ENCODE measurements around the gene C1QL2.

C1QL2 gene

DNA sequence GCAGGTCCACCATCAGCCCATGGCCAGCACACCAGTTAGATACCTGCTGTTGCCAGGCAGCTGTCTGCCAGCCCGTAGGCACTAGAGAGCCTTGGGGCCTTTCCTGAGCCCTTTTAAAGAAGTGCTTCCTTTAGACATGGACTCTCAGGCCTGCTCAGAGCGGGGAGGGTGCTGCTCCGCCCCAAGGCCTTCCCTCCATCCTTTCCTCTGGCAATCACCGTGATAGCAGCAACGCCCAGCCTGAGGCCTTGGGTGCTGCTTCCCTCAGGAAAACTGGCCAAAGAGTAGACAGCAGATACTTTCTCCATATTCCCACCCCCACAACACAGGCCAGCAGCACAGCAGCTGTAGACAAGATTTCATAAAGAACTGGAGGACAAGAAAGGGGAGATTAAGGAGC lies 22.3 kb upstream of the C1QL2 start:
- no peak for DNase-seq (ENCODE audit: low read depth, low spot score)
- no peak overlapping the region for H3K27ac ChIP-seq

DNA sequence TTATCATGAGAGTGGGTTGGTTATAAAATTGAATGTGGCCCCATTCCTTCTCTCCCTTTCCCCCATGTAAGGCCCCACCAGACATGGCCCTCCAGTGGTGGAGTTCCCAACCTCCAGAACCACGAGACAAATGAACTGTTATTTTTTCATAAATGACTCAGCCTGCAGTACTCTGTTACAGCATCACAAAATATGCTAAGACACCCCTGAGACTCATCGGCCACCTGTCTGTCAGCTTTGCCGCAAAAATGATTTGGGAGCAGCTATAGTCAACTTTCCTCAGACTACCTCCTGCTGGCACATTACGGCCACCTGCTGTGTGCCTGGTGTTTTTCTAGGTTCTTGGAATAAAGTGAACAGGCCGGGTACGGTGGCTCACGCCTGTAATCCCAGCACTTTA lies 21.4 kb upstream of the C1QL2 start:
- DNase-seq (ENCODE audit: low read depth, low spot score): no peak
- no peak overlapping the region for H3K27ac ChIP-seq

DNA sequence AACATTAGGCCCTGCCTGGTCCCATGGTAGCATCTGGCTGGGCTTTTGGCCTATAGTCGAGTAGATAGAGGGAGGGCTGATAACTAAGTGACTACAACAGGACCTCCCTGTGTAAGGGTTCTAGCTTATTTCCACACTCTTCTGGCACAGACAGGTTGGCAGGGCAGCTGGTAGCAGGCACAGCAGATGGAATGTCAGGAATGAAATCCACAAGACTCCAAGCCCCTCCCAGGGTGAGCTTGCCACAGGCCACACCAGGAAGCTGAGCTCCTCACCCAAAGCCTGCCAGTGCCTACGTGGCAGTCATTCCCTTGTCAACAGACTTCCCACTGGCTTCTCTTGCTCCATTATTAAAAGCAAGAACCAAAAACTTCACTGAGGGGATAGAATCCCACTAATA lies 20.7 kb upstream of the C1QL2 start:
- no peak overlapping the region for H3K27ac ChIP-seq
- no peak for DNase-seq (ENCODE audit: low read depth, low spot score)

DNA sequence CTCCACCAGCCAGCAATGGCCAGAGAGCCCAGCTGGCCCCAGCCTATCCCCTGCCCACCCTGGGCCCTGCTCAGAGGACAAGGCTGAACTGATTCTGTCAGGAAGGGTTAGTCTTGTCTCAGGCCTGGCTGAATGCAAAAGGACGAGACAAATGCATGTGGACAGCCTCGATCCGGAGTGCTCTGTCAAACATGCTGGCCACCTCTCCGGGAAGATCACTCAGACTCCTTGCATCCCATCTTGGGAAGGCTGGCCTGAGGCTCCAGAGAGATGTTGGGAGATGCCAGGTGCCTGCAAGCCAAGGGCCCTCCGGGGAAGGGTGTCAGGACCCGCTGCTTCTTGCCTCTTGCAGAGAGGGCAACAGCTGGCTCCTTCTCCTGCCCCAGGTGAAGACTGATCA lies 20.2 kb upstream of the C1QL2 start:
- H3K27ac ChIP-seq: no peak overlapping the region
- DNase-seq (ENCODE audit: low read depth, low spot score): no peak

DNA sequence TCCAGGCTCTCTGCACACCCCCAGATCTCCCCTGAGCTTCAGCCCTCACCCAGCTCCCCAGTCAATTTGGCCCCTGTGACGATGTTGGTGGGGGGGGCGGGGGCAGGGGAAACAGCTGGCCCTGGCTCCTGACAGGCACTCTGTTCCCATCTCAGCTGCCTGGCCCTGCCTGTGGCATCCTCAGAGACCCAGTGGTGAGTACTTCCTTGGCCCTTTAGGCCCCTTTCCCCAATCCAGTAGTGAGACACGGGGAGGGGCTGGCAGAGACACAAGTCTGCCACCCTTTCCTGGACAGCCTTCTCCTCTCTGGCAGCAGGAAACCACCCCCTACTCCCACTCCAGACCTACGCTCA lies 19.3 kb upstream of the C1QL2 start:
- DNase-seq (ENCODE audit: low read depth, low spot score): no peak
- no peak overlapping the region for H3K27ac ChIP-seq

DNA sequence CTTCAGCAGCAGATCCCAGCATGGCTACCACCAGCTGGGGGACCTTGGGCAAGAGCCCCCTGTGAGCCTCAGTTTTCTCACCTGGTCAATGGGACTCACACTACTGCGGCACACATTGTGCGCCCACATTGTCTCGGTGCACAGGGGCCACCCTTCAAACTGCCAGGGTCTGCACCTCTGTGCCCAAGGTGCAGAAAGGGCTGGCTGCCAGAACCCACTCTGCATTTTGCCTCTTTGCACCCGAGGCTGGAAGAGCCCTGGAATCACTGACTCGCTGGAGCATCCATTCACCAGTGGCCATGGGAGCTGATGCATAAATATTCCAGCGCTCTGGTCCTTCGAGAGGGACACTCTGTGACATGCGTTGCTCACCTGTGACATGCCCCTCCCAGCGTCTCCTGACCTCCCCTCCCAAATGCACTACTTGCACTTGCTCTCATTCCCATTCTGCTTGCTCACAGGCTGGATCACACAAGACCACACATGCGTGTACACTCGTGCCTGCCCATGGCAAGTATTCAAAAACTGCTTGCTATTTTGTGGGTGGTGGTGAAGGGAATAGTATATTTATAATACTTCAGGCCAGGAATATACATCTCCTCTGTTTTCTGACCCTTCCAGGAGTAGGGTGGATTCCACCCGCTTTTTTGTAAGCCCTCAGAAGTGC lies 18.8 kb upstream of the C1QL2 start:
- no peak overlapping the region for H3K27ac ChIP-seq
- no peak for DNase-seq (ENCODE audit: low read depth, low spot score)

DNA sequence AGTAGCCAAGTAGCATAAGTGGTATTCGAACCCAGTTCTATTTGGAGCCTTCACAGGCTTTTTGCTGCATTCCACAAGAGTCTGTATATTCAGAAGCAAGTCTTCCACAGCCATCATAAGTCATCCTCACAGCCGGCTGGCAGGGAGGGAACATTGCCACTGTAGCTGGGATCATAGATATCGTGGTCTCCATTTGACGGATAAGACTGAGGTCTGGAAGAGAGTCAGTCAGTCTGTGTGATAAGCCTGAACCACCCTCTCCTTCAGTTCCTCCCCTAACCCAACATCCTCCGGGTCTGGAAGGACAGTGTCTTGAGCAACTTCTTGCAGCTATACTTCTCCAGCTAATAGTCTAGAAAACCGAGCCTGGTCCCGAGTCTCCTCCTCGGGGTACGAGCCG lies 17.0 kb upstream of the C1QL2 start:
- H3K27ac ChIP-seq: no peak overlapping the region
- DNase-seq (ENCODE audit: low read depth, low spot score): no peak

DNA sequence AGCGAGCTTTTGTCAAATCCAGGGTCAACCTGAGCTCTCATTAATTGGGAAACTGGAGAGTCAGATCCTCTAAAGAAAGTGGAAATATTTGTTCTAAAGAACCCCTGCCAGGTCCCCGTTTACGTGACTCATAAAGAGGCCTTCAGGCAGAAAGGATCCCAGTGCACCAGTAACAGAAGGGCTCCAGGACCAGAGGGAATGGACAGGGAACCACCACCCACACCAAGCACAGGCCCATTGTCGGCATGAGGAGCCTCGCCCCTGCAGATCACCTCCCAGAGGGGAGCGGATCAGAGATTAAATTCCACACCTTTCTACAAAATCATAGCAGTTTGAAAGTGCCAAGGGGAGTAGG lies 16.4 kb upstream of the C1QL2 start:
- no peak for DNase-seq (ENCODE audit: low read depth, low spot score)
- no peak overlapping the region for H3K27ac ChIP-seq

DNA sequence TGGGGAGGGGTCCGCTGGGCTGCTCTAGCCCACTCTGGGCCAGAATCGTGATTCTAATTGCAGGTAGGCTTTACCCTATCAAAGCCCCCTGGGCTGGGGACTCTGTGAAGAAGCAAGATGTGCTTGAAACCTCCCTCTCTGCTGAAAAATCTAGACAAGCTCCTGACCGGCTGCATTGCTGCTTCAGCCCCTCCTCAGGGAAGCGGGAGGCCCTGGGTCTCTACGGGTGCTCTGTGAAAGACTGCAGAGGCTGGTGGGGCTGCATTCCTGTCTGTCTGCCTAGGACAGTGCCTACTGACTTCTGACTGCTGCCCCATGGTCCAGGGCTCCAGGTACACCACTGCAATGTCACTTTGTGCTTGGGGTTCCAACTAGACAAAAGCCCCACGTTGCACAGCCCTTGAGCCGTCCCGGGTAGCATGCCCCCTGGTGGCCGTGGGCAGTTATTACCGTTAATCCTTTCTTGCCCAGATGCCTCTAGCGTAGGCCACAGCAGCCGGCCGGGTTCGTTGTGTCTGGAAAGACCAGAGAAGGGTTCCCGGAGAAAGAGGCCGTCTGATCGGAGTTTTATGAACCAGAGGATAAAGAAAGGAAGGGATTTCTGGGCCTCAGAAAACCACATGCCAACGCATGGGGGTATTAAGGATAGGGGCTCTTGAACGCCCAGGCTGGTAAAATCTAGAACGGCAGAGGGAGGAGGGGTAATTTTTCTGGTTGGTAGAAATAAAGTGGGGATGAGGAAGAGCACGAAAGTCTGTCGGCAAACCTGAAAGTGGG lies 15.9 kb upstream of the C1QL2 start:
- no peak overlapping the region for H3K27ac ChIP-seq
- DNase-seq (ENCODE audit: low read depth, low spot score): no peak

DNA sequence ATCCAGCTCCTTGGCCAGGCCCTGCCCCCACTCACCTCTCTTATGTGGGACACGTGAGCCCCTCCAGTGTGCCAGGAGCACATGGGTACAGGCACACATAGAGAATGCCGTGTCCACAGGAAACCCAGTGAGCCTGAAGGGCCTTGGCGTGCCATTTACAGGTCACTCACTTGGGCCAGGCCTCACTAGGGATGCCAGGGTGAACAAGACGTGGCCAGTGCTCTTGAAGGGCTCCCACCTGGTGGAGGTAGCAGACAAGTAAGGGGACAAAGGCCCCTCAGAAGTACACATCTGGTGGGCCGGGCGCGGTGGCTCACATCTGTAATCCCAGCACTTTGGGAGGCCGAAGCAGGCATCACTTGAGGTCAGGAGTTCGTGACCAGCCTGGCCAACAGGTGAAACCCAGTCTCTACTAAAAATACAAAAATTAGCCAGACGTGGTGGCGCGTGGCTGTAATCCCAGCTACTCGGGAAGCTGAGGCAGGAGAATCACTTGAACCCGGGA lies 15.1 kb upstream of the C1QL2 start:
- DNase-seq (ENCODE audit: low read depth, low spot score): no peak
- H3K27ac ChIP-seq: no peak overlapping the region

DNA sequence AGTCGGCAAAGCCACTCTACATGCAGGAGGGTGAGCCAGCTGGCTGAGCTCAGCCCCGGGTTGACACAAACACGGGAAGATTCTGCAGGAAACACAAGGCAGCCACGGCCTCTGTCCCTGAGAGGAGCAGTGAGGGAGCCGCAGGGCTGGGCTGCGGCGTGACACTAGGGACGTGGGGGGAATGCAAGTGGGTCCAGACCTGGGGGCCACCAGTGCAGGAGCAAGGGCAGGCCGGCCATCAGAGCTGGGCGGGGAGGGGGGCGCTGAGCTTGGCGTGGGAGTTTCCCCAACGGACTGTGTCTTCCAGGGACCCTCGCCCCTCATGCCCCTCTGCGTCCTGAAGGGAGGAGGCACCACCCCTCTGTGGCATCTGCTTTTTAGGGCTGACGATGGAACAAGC lies 12.0 kb upstream of the C1QL2 start:
- H3K27ac ChIP-seq: no peak overlapping the region
- no peak for DNase-seq (ENCODE audit: low read depth, low spot score)

DNA sequence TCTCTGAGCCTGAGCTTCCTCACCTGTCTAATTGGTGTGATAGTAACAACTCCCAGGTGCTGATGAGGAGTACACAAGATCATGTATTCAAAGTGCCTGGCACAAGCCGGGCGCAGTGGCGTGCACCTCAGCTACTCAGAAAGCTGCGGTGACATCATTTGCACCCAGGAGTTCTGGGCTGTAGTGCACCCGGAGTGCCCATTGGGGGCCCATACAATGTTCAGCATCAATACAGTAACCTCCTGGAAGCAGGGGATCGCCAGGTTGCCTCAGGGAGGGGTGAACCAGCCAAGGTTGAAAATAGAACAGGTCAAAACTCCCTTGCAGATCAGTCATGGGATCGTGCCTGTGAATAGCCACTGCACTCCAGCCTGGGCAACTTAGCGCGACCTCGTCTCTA lies 11.2 kb upstream of the C1QL2 start:
- H3K27ac ChIP-seq: no peak overlapping the region
- no peak for DNase-seq (ENCODE audit: low read depth, low spot score)

DNA sequence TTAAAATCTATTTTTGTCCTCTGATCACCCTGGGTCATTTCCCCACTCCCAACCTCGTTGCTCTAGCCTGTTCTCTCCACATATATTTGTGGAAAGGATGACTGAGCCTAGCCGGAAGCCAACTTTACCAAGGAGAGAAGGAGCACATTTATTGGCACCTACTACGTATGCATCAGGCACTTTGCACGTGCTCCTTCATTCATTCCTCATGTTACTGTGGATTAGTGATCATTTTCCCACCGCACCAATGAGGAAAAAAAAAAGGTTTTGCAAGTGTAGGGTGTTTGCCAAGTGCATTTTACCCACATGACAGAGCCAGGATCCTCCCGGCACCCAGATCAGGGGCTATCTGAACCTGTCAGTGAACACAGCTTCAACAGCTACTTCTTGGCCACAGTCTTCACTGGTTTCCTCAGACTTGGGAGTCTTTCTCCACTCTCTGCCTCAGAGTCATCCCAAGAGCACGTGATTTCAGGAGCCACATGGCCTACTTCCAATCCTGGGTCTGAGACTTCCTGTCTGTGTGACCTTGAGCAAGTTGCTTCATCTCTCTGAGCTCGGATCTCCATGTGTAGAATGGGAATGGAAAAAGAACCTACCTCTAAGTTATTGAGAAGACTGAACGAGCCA lies 1.9 kb upstream of the C1QL2 start:
- DNase-seq (ENCODE audit: low read depth, low spot score): no peak
- no peak overlapping the region for H3K27ac ChIP-seq

DNA sequence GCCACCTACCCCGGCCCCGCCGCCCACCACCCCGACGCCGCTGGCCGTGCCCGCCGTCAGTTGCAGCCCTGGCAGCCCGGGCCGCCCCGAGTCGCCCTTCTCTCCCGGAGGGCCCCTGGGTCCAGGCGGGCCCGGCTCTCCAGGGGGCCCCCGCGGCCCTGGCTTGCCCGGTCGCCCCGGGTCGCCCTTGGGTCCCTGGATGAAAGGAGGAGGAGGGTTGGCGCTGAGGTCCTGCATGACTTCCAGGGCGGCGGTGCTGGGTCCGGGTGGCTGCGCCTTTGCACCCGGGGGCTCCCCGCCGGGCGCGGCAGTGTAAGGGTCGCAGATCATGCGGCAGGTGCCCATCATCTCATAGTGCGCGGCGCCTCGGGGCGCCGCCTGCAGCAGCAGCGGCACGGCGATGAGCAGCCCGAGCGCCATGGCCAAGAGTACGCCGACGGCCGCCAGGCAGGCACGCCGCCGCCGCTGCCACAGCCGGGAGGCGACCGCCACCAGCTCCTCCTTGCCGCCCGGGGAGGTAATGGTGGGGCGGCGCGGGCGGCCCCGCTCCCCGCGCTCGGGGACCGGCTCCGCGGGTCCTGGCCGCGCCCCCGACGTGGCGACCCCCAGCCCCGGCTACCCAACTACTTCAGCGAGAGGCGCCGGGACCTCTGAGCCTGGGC lies 570 bp downstream of the C1QL2 start:
- no peak overlapping the region for H3K27ac ChIP-seq
- DNase-seq (ENCODE audit: low read depth, low spot score): no peak

DNA sequence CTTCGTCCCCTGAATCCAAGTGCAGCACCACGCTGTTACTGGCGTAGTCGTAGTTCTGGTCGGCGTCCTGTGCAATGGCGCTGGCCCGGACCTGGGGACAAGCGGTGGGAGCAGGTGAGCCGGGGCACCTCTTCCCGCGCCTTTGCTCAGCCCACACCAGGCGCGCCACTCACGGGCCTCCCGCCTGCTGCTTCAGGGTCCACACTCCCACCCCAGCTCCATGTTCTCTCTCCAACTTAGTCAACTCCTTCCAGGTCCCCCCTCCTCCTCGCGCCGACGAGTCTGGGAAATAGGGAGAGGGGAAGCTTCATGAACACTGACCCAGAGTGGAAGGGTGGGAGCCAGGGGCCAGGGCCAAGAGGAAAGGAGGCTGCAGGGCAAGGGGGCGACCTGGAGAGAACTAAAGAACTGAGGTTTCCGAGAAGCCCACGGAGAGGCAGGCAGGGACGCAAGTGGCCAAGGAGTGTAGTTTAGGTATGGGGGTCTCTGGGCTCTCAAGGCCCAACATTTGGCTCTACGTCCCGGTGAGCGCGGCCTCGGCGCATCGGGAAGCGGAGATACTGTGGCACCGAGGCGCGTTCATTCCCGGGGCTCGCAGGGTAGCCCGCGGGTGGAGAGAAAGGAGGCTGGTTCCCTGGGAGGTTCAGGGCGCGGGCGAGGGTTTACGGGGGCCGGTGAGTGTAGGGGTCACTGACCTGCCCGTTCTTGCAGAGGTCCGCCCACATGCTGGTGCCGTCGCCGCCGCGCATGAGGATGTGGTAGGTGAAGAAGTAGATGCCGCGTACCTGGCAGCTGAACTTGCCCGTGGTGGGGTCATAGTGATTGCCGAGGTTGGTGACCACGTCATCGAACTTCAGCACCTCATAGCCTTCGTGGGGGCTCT lies 1.4 kb downstream of the C1QL2 start:
- DNase-seq (ENCODE audit: low read depth, low spot score): no peak
- H3K27ac ChIP-seq: no peak overlapping the region

DNA sequence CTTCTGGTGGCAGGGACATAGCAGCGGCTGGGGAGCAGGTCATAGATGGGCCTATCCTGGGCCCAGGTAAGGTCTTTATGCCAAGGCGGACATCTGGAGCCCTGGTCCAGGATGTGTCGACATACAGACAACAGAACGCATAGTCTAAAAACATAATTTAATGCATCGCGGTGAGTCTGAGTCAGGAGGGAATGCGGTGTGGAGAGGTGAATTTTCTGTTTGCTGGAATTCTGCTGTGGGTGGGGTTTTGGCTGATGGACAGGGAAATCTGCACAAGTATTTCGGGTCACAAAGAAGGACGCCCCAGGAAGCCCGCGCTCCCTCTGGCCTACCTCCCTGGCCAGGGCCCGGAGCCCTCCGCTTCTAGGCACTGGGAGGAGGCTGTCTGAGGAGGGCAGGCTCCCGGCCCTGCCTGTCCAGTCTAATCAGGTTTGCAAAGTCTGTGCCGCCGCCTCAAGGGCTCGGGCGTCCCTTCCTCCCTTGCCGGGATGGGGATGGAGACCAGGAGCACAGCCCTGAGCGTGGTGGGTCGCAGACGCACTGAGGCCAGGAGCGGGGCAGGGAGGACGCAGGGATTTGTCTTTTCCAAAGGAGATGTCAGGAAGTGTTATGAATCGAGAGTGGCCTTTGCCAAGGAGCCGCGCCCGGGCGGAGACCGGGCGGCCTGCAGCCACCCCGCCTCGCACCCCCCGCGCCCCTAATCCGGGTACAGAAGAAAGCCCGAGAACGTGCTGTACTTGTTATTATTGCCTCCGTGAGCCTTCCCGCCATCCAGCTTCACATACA lies 2.3 kb downstream of the C1QL2 start:
- DNase-seq (ENCODE audit: low read depth, low spot score): no peak
- no peak overlapping the region for H3K27ac ChIP-seq

DNA sequence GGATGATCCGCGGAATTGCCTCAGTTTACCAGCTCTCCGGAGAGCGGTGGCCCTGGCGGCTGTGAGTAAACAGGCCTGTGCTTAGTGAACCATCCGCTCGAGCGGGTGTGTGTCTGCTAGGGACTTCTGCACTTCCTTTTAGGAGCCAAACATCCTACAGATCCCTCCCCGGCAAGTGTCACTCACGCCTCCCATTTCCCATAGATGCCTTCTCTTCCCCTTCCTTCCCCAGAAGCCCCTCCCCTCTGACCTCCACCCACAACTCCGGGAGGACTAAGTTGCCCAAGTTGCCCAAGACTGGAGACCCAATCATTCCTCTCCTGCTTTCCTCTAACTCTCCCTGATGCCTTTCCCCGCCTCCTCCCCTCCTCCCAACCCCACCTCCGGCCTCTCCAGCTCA lies 2.9 kb downstream of the C1QL2 start:
- no peak for DNase-seq (ENCODE audit: low read depth, low spot score)

DNA sequence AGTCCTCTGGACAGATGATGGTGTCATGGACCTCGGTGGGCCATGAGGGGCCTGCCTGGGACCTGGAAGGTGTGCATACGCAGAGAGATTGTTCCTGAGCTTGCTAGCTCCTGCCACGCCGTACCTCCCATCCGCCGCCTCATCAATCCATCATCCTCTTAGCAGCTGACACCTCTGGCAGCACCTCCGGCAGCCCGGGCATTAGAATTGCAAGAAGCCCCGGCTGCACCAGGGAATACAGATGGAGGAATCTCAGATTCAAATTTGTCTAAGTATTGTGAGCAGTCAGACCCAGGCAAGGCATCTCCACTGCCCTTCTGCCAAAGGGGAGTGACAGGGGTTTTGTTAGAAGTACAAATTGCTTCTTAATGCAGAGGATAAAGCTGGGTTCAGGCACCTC lies 4.5 kb downstream of the C1QL2 start:
- DNase-seq (ENCODE audit: low read depth, low spot score): no peak
- no peak overlapping the region for H3K27ac ChIP-seq

More for the DNA sequence above, 2.9 kb downstream of the C1QL2 start:
- no peak overlapping the region for H3K27ac ChIP-seq

DNA sequence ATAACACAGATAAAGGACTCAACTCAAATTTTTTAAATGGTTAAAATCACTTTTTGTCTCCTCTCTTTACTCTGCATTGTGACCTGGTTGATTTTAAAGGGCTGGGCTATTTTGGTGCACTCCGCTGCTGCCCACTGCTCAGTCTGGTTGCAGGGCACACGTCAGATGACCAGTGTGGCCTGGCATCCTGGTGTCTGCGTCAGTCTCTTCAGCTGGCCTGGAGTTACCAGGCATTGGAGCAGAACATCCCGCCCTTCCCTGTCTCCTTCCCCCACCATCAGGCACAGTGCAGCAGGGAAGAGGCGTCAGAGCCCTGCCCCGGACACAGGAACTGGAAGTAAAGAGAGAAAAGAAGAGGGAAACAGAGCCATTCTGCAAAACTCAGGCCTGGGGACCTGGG lies 8.9 kb downstream of the C1QL2 start:
- DNase-seq (ENCODE audit: low read depth, low spot score): no peak
- no peak overlapping the region for H3K27ac ChIP-seq
